GM23338 (cell line): ENCODE data around the gene GRIN2A. TPM values are rescaled to one million over a fixed set of nuclear protein-coding genes. Genes with fewer than 3 reads are reported as not detected.

Experiments
- ATAC-seq: fragments of 200-7000 bp; cut with Tn5 transposase; 3 replicates; pipeline ENCODE4 v1.9.1; 2020
- DNase-seq: peaks from one replicate; pipeline ENCODE4 v3.0.0-alpha.2; 2015; ENCODE audit warnings: low spot score
- H2AFZ ChIP-seq: fragments of 200-600 bp; sonication (generic); 2 replicates; pipeline ENCODE4 v1.8.0; 2016; ENCODE audit warnings: antibody characterized with exemption, mild to moderate bottlenecking, moderate library complexity
- H3F3A ChIP-seq: fragments of 200-600 bp; sonication (generic); replicated peaks from 2 replicates; pipeline ENCODE4 v1.8.0; 2017; ENCODE audit warnings: antibody characterized with exemption, mixed run types, low read depth
- H3K27ac ChIP-seq: fragments of 200-600 bp; sonication (generic); 2 replicates; pipeline ENCODE4 v1.6.1; 2016; ENCODE audit warnings: low read depth
- H3K27me3 ChIP-seq: fragments of 200-600 bp; sonication (generic); 2 replicates; pipeline ENCODE4 v1.8.0; 2016; ENCODE audit warnings: mild to moderate bottlenecking, mixed run types, moderate library complexity; ENCODE audit not compliant: insufficient read depth
- H3K36me3 ChIP-seq: fragments of 200-600 bp; sonication (generic); 2 replicates; pipeline ENCODE4 v1.8.0; 2016; ENCODE audit warnings: mild to moderate bottlenecking; ENCODE audit not compliant: insufficient read depth
- H3K4me1 ChIP-seq: fragments of 200-600 bp; sonication (generic); 2 replicates; pipeline ENCODE4 v1.8.0; 2016; ENCODE audit warnings: mild to moderate bottlenecking, moderate library complexity; ENCODE audit not compliant: insufficient read depth
- H3K4me2 ChIP-seq: fragments of 200-600 bp; sonication (generic); 2 replicates; pipeline ENCODE4 v1.7.1; 2017; ENCODE audit warnings: mixed run types
- H3K4me3 ChIP-seq: fragments of 200-600 bp; sonication (generic); 2 replicates; pipeline ENCODE4 v1.6.1; 2016; ENCODE audit warnings: mixed run types
- H3K79me2 ChIP-seq: fragments of 200-600 bp; sonication (generic); replicated peaks from 2 replicates; pipeline ENCODE4 v1.8.0; 2017; ENCODE audit warnings: mild to moderate bottlenecking; ENCODE audit not compliant: insufficient read depth
- H3K9me2 ChIP-seq: fragments of 200-600 bp; sonication (generic); 2 replicates; pipeline ENCODE4 v1.8.0; 2017; ENCODE audit not compliant: insufficient read depth
- H4K20me1 ChIP-seq: fragments of 200-600 bp; sonication (generic); replicated peaks from 2 replicates; pipeline ENCODE4 v1.8.0; 2017; ENCODE audit warnings: mild to moderate bottlenecking; ENCODE audit not compliant: insufficient read depth
- H3K27ac Mint-ChIP-seq: 2 replicates; pipeline ENCODE4 v1.8.0; 2020; ENCODE audit warnings: inconsistent platforms, mild to moderate bottlenecking, moderate library complexity, mixed read lengths
- H3K27me3 Mint-ChIP-seq: 3 replicates; pipeline ENCODE4 v1.8.0; 2022; ENCODE audit warnings: low read depth, mild to moderate bottlenecking, moderate library complexity, mixed read lengths, inconsistent platforms; ENCODE audit not compliant: insufficient read depth, poor library complexity
- H3K36me3 Mint-ChIP-seq: 3 replicates; pipeline ENCODE4 v1.8.0; 2021; ENCODE audit warnings: low read depth, mild to moderate bottlenecking, inconsistent platforms, moderate library complexity, mixed read lengths
- H3K4me1 Mint-ChIP-seq: 3 replicates; pipeline ENCODE4 v1.8.0; 2020; ENCODE audit warnings: mild to moderate bottlenecking, inconsistent platforms, mixed read lengths
- H3K4me3 Mint-ChIP-seq: 3 replicates; pipeline ENCODE4 v1.8.0; 2021; ENCODE audit warnings: moderate library complexity, mild to moderate bottlenecking, inconsistent platforms, mixed read lengths
- H3K9me3 Mint-ChIP-seq: 3 replicates; pipeline ENCODE4 v1.8.0; 2020; ENCODE audit warnings: moderate library complexity, mild to moderate bottlenecking, inconsistent platforms, mixed read lengths
- CREB1 ChIP-seq: fragments of 250-450 bp; sonication (Bioruptor Pico); IDR thresholded peaks from 2 replicates; pipeline ENCODE4 v1.5.0; 2020; ENCODE audit warnings: low read depth, mild to moderate bottlenecking, moderate library complexity
- EZH2 ChIP-seq: fragments of 200-600 bp; sonication (generic); IDR thresholded peaks from one replicate; pipeline ENCODE4 v1.8.0; 2017; ENCODE audit warnings: antibody characterized with exemption, mild to moderate bottlenecking, low read depth; ENCODE audit not compliant: unreplicated experiment
- EZH2phosphoT487 ChIP-seq: fragments of 200-600 bp; sonication (generic); IDR thresholded peaks from one replicate; pipeline ENCODE4 v1.8.1; 2018; ENCODE audit warnings: antibody characterized with exemption; ENCODE audit not compliant: unreplicated experiment
- JUNB ChIP-seq: IDR thresholded peaks from one replicate; pipeline ENCODE4 v1.6.1; 2016; ENCODE audit warnings: antibody characterized with exemption; ENCODE audit not compliant: unreplicated experiment
- NANOG ChIP-seq: IDR thresholded peaks from 2 replicates; pipeline ENCODE4 v1.6.1; 2016; ENCODE audit warnings: antibody characterized with exemption, borderline replicate concordance
- STAT1 ChIP-seq: IDR thresholded peaks from one replicate; pipeline ENCODE4 v1.6.1; 2016; ENCODE audit warnings: antibody characterized with exemption; ENCODE audit not compliant: unreplicated experiment
- ZNF114 ChIP-seq: fragments of 250-450 bp; sonication (Bioruptor Pico); IDR thresholded peaks from 2 replicates; pipeline ENCODE4 v1.5.0; 2020; ENCODE audit warnings: mild to moderate bottlenecking, moderate library complexity
- ZNF331 ChIP-seq: fragments of 250-450 bp; sonication (Bioruptor Pico); IDR thresholded peaks from 2 replicates; pipeline ENCODE4 v1.5.0; 2020; ENCODE audit warnings: low read depth, mild to moderate bottlenecking, moderate library complexity
- polyA plus RNA-seq: library from polyadenylated mRNA; unstranded; fragments of >200 nt; fragmentation: Nextera tagmentation; extraction: Ambion mirVana; gene quantifications from 2 replicates; pipeline ENCODE4 v1.2.1, GENCODE V29; 2016
- total RNA-seq: library from RNA; depleted of rRNA; stranded (reverse); fragments of >200 nt; shearing (Covaris generic); gene quantifications from 2 replicates; pipeline ENCODE4 v1.2.3, GENCODE V29; 2014
- TF ChIP-seq, protein P1 (sequence below): IDR thresholded peaks from one replicate; pipeline ENCODE4 v1.6.1; 2018; ENCODE audit warnings: antibody characterized with exemption; ENCODE audit not compliant: unreplicated experiment
- TF ChIP-seq, protein P2 (sequence below): fragments of 250-450 bp; sonication (Bioruptor Pico); IDR thresholded peaks from 2 replicates; pipeline ENCODE4 v1.5.0; 2020; ENCODE audit warnings: mild to moderate bottlenecking, moderate library complexity

GRIN2A gene
- total and polyA plus RNA-seq, 2 experiments from 2014 or later, result 0.89 to 5.1 TPM

DNA sequence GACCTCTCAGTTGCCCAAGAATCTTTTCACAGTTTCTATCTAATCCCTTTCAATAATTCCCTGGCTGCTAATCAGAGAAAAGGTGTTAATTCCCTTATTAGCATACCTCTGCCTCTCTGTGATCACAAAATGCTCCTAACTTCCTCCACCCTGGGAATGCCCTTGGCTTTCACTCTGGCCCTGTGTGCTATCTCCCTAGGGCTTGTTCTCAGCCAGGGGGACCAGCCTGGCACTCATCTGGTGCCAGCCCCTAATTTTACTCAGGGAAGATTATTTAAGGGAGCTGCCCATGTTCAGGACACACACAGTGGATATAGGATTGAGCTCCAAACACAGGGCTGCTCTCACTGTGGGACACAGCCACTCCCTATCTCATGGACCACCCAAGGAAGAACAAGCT is 225.2 kb downstream of the GRIN2A start:
- H3K79me2 ChIP-seq, result no peaks in the 10 kb centered on the region
- no peaks in the 10 kb centered on the region for H3K36me3 ChIP-seq
- H3F3A ChIP-seq, result no peaks in the 10 kb centered on the region
- no peak overlapping the region for H3K4me3 Mint-ChIP-seq
- DNase-seq (no peak), ATAC-seq (peak; percentile 44; the same call in 2 of the 3 replicates)
- H3K27ac Mint-ChIP-seq, result no peak overlapping the region
- H3K4me1 ChIP-seq, result peaks cover 21% of the 10 kb centered on the region
- no peak overlapping the region for H2AFZ ChIP-seq
- H3K4me3 ChIP-seq, result no peak overlapping the region
- H3K4me2 ChIP-seq, result no peak overlapping the region
- peaks cover 33% of the 10 kb centered on the region for H3K4me1 Mint-ChIP-seq
- no peaks in the 10 kb centered on the region for H4K20me1 ChIP-seq
- H3K27me3 Mint-ChIP-seq, result peaks cover 6% of the 10 kb centered on the region
- no peaks in the 10 kb centered on the region for H3K9me3 Mint-ChIP-seq
- H3K36me3 Mint-ChIP-seq, result no peaks in the 10 kb centered on the region
- H3K27me3 ChIP-seq, result no peaks in the 10 kb centered on the region
- peaks cover 12% of the 10 kb centered on the region for H3K9me2 ChIP-seq
- no peak for TF ChIP-seq EZH2
- TF ChIP-seq NANOG, result no peak
- TF ChIP-seq ZNF114 (CRISPR knock-in tag), result no peak
- no peak for TF ChIP-seq ZNF331 (CRISPR knock-in tag)
- TF ChIP-seq JUNB, result no peak
- no peak for TF ChIP-seq STAT1
- TF ChIP-seq, protein P1, sequence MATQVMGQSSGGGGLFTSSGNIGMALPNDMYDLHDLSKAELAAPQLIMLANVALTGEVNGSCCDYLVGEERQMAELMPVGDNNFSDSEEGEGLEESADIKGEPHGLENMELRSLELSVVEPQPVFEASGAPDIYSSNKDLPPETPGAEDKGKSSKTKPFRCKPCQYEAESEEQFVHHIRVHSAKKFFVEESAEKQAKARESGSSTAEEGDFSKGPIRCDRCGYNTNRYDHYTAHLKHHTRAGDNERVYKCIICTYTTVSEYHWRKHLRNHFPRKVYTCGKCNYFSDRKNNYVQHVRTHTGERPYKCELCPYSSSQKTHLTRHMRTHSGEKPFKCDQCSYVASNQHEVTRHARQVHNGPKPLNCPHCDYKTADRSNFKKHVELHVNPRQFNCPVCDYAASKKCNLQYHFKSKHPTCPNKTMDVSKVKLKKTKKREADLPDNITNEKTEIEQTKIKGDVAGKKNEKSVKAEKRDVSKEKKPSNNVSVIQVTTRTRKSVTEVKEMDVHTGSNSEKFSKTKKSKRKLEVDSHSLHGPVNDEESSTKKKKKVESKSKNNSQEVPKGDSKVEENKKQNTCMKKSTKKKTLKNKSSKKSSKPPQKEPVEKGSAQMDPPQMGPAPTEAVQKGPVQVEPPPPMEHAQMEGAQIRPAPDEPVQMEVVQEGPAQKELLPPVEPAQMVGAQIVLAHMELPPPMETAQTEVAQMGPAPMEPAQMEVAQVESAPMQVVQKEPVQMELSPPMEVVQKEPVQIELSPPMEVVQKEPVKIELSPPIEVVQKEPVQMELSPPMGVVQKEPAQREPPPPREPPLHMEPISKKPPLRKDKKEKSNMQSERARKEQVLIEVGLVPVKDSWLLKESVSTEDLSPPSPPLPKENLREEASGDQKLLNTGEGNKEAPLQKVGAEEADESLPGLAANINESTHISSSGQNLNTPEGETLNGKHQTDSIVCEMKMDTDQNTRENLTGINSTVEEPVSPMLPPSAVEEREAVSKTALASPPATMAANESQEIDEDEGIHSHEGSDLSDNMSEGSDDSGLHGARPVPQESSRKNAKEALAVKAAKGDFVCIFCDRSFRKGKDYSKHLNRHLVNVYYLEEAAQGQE, result no peak
- TF ChIP-seq CREB1, result no peak
- no peak for TF ChIP-seq EZH2phosphoT487
- TF ChIP-seq, protein P2, sequence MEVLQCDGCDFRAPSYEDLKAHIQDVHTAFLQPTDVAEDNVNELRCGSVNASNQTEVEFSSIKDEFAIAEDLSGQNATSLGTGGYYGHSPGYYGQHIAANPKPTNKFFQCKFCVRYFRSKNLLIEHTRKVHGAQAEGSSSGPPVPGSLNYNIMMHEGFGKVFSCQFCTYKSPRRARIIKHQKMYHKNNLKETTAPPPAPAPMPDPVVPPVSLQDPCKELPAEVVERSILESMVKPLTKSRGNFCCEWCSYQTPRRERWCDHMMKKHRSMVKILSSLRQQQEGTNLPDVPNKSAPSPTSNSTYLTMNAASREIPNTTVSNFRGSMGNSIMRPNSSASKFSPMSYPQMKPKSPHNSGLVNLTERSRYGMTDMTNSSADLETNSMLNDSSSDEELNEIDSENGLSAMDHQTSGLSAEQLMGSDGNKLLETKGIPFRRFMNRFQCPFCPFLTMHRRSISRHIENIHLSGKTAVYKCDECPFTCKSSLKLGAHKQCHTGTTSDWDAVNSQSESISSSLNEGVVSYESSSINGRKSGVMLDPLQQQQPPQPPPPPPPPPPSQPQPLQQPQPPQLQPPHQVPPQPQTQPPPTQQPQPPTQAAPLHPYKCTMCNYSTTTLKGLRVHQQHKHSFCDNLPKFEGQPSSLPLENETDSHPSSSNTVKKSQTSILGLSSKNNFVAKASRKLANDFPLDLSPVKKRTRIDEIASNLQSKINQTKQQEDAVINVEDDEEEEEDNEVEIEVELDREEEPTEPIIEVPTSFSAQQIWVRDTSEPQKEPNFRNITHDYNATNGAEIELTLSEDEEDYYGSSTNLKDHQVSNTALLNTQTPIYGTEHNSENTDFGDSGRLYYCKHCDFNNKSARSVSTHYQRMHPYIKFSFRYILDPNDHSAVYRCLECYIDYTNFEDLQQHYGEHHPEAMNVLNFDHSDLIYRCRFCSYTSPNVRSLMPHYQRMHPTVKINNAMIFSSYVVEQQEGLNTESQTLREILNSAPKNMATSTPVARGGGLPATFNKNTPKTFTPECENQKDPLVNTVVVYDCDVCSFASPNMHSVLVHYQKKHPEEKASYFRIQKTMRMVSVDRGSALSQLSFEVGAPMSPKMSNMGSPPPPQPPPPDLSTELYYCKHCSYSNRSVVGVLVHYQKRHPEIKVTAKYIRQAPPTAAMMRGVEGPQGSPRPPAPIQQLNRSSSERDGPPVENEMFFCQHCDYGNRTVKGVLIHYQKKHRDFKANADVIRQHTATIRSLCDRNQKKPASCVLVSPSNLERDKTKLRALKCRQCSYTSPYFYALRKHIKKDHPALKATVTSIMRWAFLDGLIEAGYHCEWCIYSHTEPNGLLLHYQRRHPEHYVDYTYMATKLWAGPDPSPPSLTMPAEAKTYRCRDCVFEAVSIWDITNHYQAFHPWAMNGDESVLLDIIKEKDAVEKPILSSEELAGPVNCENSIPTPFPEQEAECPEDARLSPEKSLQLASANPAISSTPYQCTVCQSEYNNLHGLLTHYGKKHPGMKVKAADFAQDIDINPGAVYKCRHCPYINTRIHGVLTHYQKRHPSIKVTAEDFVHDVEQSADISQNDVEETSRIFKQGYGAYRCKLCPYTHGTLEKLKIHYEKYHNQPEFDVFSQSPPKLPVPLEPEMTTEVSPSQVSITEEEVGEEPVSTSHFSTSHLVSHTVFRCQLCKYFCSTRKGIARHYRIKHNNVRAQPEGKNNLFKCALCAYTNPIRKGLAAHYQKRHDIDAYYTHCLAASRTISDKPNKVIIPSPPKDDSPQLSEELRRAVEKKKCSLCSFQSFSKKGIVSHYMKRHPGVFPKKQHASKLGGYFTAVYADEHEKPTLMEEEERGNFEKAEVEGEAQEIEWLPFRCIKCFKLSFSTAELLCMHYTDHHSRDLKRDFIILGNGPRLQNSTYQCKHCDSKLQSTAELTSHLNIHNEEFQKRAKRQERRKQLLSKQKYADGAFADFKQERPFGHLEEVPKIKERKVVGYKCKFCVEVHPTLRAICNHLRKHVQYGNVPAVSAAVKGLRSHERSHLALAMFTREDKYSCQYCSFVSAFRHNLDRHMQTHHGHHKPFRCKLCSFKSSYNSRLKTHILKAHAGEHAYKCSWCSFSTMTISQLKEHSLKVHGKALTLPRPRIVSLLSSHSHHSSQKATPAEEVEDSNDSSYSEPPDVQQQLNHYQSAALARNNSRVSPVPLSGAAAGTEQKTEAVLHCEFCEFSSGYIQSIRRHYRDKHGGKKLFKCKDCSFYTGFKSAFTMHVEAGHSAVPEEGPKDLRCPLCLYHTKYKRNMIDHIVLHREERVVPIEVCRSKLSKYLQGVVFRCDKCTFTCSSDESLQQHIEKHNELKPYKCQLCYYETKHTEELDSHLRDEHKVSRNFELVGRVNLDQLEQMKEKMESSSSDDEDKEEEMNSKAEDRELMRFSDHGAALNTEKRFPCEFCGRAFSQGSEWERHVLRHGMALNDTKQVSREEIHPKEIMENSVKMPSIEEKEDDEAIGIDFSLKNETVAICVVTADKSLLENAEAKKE (CRISPR knock-in tag), result no peak
- no peak overlapping the region for H3K27ac ChIP-seq
